ENCODE results near the gene ALOX12B.

Gene ALOX12B

DNA sequence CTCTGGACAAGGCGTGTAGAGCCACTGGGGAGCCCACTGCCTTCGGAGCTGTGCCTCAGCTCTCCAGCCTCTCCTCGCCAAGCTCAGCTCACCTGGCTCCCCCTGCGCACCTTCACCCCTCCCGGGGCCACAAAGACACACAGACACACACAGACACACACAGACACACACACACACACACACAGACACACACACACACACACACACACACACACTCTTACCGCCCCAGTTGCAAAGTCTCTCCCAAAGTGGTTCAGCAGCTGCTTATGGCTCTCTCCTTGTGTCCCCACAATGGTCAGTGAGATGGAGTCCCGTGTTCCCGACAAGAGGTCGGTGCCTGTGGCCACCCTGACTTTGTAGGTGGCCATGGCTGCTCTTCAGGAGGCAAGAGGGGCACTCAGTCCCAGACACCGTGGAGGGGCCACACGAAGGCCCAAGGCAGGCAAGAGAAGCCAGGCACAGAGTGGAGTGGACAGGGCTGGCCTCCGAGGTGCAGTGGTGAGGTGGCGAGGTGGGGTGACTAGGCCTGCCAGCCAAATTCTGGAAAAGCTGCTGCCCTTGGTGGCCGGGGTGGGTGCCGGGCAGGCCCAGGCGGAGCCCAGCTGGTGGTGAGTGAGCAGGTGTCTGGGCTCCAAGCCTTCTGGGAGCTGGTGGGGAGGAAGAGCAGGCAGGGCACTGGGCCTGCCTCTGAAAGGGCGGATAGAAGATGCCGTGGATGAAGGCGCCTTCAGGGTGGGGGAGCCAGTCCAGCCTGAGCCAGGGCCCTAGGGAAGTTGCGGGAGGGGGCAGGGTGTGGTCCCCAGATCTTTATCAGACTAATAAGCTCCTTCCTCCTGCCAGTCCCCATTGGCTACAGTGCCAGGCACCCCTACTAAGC, at the start of gene ALOX12B:
Gene ALOX12B (minus strand): TSS at position 642 of the 877 bp plus-strand sequence. CDS start 274 bp downstream, at position 368.
- DNase-seq = no peak

- DNase-seq = no peak
Measured at GRCh38 chr17:8133941-8134340, 46.4 kb upstream of the ALOX12B start.

DNA sequence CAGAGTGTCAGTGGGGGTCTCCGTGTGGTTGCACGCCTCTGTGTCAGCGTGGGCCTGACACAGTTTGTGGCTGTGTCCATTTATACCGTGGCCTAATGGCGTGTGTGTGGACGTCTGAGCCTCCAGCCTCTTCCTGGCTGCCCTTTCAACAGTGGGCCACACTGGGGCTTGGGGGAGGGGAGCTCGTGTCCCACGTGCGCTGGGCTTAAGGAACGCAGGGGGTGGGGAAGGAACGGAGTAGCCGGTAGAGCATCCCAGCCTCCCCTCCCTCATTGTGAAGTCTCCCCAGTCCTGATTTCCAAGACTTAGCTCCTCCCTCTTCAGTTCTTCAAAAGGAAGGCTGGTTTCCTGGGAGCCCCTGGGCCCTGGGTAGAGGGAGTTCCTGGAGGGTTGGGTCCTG, 45.9 kb upstream of the ALOX12B start:
- no peak for DNase-seq

GRCh38 chr17:8131844-8132441, 44.4 kb upstream of the ALOX12B start:
- DNase-seq = no peak

- no peak for DNase-seq
Measured at GRCh38 chr17:8128125-8128784, 40.7 kb upstream of the ALOX12B start.

DNA sequence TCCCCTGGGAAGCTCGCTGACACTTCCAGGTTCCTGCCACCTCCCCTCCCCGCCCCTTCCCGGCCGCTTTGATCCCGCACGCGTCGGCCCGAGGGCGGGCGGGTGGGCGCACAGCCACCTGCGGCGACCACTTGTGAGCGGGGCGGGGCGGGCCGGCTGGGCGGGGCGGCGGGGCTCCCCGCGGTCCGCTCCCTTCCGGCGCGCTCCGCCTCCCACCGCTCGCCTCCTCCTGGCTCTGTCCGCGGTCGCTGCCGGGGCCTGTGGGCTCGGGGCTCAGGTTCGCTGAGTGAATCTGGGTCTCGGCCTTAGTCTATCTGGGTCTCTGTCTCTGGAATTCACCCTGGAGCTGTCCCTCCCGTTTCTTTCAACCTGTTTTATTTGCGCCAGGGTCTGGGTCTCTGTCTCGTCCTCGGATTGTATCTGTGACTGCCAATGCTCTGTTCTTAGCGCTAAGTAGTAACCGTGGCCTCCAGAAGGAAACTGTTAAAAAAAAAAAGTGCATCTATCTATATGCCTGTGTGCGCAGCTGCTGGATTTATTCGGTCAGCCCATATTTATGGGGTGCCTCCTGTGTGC, 39.1 kb upstream of the ALOX12B start:
- DNase-seq = no peak

- DNase-seq = no peak
Measured at GRCh38 chr17:8125947-8126490, 38.5 kb upstream of the ALOX12B start.

DNA sequence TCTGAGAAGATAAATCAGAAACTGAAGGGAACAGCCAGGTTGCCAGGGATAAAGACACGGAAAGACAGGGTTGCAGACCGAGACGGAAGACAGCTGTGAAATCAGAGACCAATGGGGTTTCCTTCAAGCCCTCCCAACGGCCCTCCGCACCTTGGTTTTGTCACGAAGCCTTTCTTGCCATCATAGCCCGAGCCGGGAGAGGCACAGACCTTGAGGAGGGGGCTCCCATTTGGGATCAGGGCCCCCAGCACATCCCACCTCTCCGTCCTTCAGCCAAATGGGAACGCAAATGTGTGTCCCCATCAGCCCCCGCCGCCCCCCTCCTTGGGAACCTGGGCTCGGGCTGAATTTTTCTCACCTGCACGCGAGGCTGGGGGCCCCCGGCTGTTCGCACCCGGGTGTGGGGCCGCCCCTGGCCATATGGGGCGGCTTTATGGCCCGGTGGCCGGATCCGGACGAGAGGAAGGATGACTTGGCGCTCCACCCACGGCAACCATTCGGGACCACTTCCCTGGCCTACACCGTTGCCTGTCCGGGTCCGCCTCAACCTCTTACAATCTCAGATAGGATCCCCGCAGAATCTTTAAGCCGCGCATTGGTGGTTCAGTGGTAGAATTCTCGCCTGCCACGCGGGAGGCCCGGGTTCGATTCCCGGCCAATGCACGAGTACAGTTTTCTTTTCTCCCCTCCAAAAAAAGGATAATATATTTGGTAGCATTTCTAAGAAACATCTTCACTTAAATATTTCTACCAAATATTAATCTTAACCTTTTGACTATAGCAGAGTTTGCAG, 37.8 kb upstream of the ALOX12B start:
- DNase-seq = no peak

GRCh38 chr17:8124350-8125153, 37.0 kb upstream of the ALOX12B start:
- no peak for DNase-seq

DNA sequence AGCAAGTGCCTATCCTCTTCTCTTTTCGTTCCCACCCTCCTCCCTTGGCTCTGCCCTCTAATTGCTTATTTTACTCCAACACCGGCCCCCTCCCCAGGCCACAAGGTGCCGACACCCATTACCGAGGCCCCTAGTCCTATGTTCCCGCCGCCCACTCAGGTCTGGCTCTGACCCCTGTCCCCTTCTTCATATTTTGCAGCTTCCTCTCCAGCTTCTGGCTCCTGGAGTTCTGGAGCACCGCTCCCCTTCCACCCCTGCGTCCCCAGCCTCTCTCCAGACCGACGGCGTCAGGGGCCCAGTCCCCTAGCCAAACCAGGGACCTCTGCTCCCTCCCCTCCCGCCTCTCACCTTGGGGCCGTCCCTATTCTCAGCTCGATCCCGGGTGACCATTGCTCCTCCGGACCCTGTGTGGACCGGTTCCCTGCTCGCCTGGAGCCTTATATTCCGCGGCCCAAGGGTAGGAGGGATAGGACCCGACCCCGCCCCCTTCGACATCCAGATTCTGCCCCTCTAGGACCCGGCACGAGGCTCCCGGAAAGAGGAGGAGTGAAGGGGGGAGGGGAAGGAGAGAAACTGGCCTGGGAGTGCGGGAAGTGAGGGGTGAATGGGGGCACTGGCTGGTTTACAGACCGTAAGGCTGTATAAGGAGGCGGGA, 36.3 kb upstream of the ALOX12B start, which contains the start of gene HES7:
Gene HES7 (minus strand): TSS at position 412 of the 655 bp plus-strand sequence. CDS start 22 bp downstream, at position 390.
- no peak for DNase-seq

- DNase-seq = no peak
Measured at GRCh38 chr17:8122924-8123694, 35.6 kb upstream of the ALOX12B start.

DNA sequence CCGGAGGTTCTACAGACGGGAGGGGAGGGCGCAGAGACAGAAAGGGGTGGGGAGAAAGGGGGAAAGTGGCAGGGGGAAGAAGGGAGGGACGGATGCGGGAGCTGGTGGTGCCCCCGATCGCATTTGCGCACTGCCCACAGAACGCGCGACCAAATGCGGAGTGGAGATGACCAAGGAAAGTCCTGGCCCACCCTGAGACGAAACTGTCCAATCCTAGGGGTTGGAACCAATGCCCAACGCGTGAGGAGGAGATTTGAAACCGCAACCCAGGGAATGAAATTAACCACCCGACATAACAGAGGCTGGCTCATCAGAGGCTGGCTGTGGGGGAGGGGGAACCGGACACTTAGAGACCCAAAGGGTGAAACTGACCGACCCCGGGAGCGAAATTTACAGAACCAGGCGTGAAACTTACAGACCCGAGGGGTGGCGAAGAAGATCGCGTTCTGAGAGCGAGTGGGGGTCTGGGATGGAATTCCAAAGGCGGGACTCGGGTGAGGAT, 35.0 kb upstream of the ALOX12B start:
- DNase-seq = no peak

DNA sequence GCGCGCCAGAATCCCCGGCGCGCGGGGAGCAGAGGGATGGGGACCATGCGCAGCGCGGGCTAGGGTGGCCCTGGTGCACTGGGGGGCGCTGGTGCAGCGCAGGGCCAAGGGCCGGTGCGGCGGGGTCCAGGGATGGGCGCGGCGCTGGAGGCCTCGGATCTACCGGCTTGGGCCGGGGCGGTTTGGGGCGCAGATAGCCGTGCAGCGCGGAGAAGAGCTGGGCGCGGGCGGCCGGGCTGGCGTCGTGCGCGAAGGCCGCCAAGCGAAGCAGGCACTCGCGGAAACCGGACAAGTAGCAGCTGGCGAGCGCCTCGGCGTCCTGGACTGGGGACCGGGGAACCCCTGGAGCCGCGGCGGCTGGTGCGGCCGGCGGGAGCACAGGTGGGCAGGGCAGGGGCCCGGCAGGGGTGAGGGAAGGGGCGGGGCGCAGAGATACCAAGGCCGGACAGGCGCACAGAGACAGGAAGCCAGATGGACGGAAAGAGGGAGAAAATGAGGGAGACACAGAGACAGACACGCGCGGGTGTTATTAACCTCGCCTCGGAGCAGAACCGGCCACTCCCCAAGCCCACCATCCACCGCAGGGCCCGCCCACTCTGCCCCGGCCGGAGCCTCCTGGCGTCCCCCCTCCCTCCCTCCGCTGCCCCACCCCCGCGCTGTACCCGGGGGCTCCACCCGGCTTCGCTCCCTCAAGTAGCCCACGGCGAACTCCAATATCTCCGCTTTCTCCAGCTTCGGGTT, 34.3 kb upstream of the ALOX12B start:
- no peak for DNase-seq

GRCh38 chr17:8121407-8121680, 33.8 kb upstream of the ALOX12B start:
- DNase-seq = no peak

GRCh38 chr17:8120520-8121406, 33.2 kb upstream of the ALOX12B start:
- no peak for DNase-seq

DNA sequence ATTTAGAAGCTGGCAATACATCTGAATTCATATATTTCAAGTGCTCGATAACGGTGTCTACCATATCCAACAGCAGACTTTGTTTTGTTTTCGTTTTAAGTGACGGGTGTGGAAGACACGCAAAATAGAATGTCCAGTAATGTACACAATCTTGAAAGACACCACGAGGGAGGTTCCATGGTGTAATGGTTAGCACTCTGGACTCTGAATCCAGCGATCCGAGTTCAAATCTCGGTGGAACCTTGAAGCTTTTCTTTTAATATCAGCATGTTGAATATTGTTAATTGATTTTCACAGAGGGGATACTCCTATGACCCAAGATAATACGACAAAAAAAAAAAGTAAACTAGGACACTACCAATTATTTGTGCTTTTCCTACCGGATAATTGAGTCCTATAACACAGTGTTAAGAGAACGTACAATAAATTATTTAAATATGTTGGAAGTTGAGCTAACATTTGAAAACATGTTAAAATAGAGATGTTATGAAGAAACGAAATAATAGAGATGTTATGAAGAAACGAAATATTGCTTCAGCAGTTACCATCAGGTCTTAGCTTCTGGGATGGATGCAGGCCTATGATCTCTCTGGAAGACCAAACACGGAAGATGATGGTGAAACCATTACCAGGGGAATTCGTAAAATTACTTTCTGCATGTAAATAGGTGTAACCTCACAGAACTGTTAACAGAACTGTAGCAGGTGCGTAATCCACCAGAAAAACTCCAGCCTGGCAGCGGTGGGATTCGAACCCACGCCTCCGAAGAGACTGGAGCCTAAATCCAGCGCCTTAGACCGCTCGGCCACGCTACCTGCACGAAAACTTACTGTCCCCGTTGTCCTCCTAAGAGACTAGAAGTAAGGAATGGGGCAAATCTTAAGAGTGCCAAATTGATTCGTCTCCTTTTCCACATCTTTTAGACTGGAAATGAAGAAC, 32.3 kb upstream of the ALOX12B start:
- peak; percentile 38 for DNase-seq

Measured in NCI-H187 treated with DMSO at 0.1 percent for 48 hours (cell line).